WTC11 (cell line): Measurements from ENCODE around the gene PTPRU.

Source experiments
- CREB1 ChIP-seq: sonication (generic); formaldehyde crosslinking; IDR thresholded peaks from 2 replicates; pipeline ENCODE4 v1.8.0; 2023; ENCODE audit warnings: mild to moderate bottlenecking, missing genetic modification reagents
- FOXJ3 ChIP-seq: sonication (generic); formaldehyde crosslinking; IDR thresholded peaks from 2 replicates; pipeline ENCODE4 v1.9.0; 2021; ENCODE audit warnings: missing genetic modification reagents, mild to moderate bottlenecking, borderline replicate concordance
- GRHL2 ChIP-seq: fragments of 250-450 bp; sonication (Bioruptor Pico); IDR thresholded peaks from 2 replicates; pipeline ENCODE4 v1.8.0; 2022; ENCODE audit warnings: mild to moderate bottlenecking, moderate library complexity; ENCODE audit not compliant: insufficient replicate concordance, severe bottlenecking
- IRF2 ChIP-seq: sonication (generic); formaldehyde crosslinking; IDR thresholded peaks from 2 replicates; pipeline ENCODE4 v1.8.0; 2022; ENCODE audit warnings: low read depth, missing genetic modification reagents, borderline replicate concordance
- KAT7 ChIP-seq: sonication (generic); formaldehyde crosslinking; IDR thresholded peaks from 2 replicates; pipeline ENCODE4 v1.8.1; 2023; ENCODE audit warnings: missing genetic modification reagents, mild to moderate bottlenecking, borderline replicate concordance
- TF ChIP-seq, protein P1 (sequence below): fragments of 200-600 bp; IDR thresholded peaks from 2 replicates; pipeline ENCODE4 v1.8.0; 2022; ENCODE audit warnings: antibody characterized with exemption

- TF ChIP-seq, protein P1, sequence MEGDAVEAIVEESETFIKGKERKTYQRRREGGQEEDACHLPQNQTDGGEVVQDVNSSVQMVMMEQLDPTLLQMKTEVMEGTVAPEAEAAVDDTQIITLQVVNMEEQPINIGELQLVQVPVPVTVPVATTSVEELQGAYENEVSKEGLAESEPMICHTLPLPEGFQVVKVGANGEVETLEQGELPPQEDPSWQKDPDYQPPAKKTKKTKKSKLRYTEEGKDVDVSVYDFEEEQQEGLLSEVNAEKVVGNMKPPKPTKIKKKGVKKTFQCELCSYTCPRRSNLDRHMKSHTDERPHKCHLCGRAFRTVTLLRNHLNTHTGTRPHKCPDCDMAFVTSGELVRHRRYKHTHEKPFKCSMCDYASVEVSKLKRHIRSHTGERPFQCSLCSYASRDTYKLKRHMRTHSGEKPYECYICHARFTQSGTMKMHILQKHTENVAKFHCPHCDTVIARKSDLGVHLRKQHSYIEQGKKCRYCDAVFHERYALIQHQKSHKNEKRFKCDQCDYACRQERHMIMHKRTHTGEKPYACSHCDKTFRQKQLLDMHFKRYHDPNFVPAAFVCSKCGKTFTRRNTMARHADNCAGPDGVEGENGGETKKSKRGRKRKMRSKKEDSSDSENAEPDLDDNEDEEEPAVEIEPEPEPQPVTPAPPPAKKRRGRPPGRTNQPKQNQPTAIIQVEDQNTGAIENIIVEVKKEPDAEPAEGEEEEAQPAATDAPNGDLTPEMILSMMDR, result no peak
- TF ChIP-seq KAT7 (no peak), FOXJ3 (CRISPR knock-in tag) (no peak), IRF2 (CRISPR knock-in tag) (no peak), CREB1 (no peak), GRHL2 (no peak)
Observed at GRCh38 chr1:29243023-29243870, 6.9 kb downstream of the PTPRU start.
